Ishikawa (cell line): ENCODE measurements around the gene PTCH2.

ENCODE experiments used
- CEBPB ChIP-seq: IDR thresholded peaks from 2 replicates; pipeline ENCODE4 v1.6.1; 2012
- CREB1 ChIP-seq: IDR thresholded peaks from 2 replicates; pipeline ENCODE4 v1.6.1; 2012; ENCODE audit warnings: low read depth
- EGR1 ChIP-seq: IDR thresholded peaks from 2 replicates; pipeline ENCODE4 v1.6.1; 2012
- EP300 ChIP-seq: IDR thresholded peaks from 2 replicates; pipeline ENCODE4 v1.6.1; 2012; ENCODE audit warnings: borderline replicate concordance
- FOXM1 ChIP-seq: IDR thresholded peaks from 2 replicates; pipeline ENCODE4 v1.6.1; 2012; ENCODE audit warnings: low read depth, borderline replicate concordance
- NFIC ChIP-seq: IDR thresholded peaks from 2 replicates; pipeline ENCODE4 v1.6.1; 2012
- RAD21 ChIP-seq: IDR thresholded peaks from 2 replicates; pipeline ENCODE4 v1.6.1; 2012; ENCODE audit warnings: low read depth
- TAF1 ChIP-seq: IDR thresholded peaks from 2 replicates; pipeline ENCODE4 v1.6.1; 2012; ENCODE audit warnings: low read depth, mild to moderate bottlenecking
- TCF12 ChIP-seq: IDR thresholded peaks from 2 replicates; pipeline ENCODE4 v1.6.1; 2012; ENCODE audit warnings: low read depth
- TEAD4 ChIP-seq: IDR thresholded peaks from 2 replicates; pipeline ENCODE4 v1.6.1; 2012
- YY1 ChIP-seq: IDR thresholded peaks from 2 replicates; pipeline ENCODE4 v1.6.1; 2012; ENCODE audit warnings: low read depth
- ZBTB7A ChIP-seq: IDR thresholded peaks from 2 replicates; pipeline ENCODE4 v1.6.1; 2012; ENCODE audit warnings: low read depth
- TF ChIP-seq, protein P1 (sequence below): IDR thresholded peaks from 2 replicates; pipeline ENCODE4 v1.6.1; 2012
- TF ChIP-seq, protein P2 (sequence below): IDR thresholded peaks from 2 replicates; pipeline ENCODE4 v1.6.1; 2012; ENCODE audit warnings: low read depth, mild to moderate bottlenecking
- TF ChIP-seq, protein P3 (sequence below): IDR thresholded peaks from 2 replicates; pipeline ENCODE4 v1.6.1; 2012

The PTCH2 gene

DNA sequence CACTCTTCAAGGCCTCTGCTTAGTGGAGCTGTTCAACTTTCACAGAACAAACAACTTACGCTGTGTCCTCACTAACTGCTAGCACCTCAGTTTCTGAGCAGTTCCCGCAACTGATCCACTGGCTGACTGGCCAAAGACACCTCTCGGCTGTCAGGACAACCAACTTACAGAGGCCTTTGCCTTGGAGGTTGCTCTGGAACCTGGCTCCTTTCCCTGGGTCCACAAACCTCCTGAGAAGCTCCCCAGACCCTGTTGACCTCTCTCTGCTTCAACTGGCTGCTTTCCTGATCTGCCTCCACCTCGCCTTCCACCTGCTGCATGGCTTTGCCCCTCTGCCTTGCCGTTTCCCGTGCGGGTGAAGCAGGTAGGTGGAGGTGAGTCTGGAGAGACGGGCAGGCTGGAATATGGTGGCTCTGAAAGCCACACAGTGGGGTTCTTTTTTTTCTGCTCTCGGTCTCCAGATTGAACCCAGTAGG is 21.8 kb downstream of the PTCH2 start:
- no peak for TF ChIP-seq TAF1
- TF ChIP-seq EGR1: no peak
- no peak for TF ChIP-seq NFIC
- TF ChIP-seq FOXM1: no peak
- TF ChIP-seq ZBTB7A: no peak
- TF ChIP-seq TEAD4: no peak
- TF ChIP-seq, protein P1, sequence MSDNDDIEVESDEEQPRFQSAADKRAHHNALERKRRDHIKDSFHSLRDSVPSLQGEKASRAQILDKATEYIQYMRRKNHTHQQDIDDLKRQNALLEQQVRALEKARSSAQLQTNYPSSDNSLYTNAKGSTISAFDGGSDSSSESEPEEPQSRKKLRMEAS: no peak
- TF ChIP-seq RAD21: no peak
- TF ChIP-seq CEBPB: no peak
- TF ChIP-seq, protein P2, sequence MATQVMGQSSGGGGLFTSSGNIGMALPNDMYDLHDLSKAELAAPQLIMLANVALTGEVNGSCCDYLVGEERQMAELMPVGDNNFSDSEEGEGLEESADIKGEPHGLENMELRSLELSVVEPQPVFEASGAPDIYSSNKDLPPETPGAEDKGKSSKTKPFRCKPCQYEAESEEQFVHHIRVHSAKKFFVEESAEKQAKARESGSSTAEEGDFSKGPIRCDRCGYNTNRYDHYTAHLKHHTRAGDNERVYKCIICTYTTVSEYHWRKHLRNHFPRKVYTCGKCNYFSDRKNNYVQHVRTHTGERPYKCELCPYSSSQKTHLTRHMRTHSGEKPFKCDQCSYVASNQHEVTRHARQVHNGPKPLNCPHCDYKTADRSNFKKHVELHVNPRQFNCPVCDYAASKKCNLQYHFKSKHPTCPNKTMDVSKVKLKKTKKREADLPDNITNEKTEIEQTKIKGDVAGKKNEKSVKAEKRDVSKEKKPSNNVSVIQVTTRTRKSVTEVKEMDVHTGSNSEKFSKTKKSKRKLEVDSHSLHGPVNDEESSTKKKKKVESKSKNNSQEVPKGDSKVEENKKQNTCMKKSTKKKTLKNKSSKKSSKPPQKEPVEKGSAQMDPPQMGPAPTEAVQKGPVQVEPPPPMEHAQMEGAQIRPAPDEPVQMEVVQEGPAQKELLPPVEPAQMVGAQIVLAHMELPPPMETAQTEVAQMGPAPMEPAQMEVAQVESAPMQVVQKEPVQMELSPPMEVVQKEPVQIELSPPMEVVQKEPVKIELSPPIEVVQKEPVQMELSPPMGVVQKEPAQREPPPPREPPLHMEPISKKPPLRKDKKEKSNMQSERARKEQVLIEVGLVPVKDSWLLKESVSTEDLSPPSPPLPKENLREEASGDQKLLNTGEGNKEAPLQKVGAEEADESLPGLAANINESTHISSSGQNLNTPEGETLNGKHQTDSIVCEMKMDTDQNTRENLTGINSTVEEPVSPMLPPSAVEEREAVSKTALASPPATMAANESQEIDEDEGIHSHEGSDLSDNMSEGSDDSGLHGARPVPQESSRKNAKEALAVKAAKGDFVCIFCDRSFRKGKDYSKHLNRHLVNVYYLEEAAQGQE: no peak
- TF ChIP-seq CREB1: no peak
- no peak for TF ChIP-seq TCF12
- TF ChIP-seq, protein P3, sequence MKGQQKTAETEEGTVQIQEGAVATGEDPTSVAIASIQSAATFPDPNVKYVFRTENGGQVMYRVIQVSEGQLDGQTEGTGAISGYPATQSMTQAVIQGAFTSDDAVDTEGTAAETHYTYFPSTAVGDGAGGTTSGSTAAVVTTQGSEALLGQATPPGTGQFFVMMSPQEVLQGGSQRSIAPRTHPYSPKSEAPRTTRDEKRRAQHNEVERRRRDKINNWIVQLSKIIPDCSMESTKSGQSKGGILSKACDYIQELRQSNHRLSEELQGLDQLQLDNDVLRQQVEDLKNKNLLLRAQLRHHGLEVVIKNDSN: no peak
- no peak for TF ChIP-seq EP300
- TF ChIP-seq YY1: no peak

DNA sequence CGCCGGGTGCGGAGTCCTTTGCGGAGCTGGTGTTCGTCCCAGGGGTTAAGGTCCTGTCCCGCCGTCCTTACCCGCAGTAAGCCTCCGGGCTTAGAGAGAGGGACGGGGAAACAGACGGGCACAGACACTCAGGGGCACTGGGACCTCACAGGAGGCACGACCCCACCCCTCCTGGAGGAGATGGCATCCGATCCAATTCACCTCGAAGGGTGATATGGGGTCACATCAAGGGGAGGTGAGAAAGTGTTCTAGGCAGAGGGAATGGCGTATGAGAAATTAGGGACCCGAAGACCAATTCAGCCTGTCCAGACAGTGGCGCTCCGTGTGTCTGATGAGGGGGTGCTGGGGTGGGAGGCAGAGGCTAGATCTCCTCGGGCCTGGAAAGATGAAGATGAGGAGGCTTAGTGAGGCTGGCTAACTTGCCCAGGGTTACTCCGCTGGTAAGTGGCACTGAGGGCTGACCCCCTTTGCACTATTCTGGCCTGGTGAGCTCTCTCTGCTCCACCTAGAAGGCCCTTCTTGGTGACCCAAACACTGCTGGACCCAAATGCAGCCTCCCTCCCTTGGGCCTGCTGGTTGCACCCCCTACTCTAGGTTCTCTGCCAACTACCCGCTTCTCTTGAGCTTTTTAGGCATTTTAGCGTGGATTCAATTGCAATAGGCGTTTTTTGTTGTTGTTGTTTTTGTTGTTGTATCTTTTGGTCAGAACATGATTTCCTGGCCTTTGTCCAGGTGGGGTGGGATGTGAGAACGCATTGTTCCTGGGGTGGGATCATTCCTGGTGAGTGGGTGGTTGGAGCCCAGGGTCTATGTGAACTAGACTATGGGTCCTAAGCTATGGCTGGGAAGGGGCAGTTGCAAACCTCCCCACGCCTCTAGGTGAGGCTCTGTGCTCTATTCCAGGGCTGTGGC is 22.5 kb downstream of the PTCH2 start:
- TF ChIP-seq, protein P3: no peak
- TF ChIP-seq TEAD4 (no peak), EP300 (no peak), YY1 (no peak), ZBTB7A (no peak), CREB1 (no peak), TAF1 (no peak), EGR1 (no peak), CEBPB (no peak), TCF12 (no peak), FOXM1 (no peak), RAD21 (no peak), NFIC (no peak)
- TF ChIP-seq, protein P1: no peak
- TF ChIP-seq, protein P2: no peak

DNA sequence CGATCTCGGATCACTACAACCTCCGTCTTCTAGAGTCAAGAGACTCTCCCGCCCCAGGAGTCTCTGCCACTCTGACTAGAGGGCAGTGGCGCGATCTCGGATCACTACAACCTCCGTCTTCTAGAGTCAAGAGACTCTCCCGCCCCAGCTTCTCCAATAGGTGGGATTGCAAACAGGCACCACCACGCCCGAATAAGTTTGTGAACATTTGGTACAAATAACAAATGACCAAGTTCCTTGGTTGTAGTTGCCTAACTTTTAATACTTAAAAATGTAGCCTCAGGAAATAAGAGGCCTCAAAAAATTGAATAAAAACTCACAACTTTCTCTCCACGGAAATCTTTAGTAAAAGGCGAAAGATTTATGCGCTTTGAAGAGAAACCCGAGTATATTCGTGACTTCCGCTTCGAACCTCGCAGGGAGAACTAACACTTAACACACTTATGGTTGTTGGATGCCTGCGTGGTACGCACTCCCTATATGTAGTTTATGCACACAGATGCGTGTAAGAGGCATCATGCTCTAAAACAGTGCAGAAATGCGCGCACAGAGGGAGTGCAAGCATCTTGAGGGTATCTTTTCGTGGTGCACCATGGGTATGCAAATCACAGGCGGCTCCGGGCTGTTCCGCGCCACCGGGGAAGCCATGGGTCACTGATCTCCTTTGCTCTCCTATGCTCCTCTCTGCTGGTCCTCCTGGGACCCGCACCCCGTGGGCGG is 23.3 kb downstream of the PTCH2 start:
- TF ChIP-seq CEBPB (peak; percentile 43; the same call in 1 of the 2 replicates), YY1 (peak; percentile 54; the same call in 1 of the 2 replicates), RAD21 (no peak), TAF1 (peak; percentile 40; the same call in 1 of the 2 replicates), NFIC (peak; percentile 51; the same call in 1 of the 2 replicates), FOXM1 (peak; percentile 56; the same call in 1 of the 2 replicates), TEAD4 (peak; percentile 78), TCF12 (peak; percentile 72; the same call in 1 of the 2 replicates), CREB1 (no peak), EP300 (peak; percentile 38), ZBTB7A (0 out of 2 replicates have a peak, but pooled peaks have one; percentile 10)
- TF ChIP-seq, protein P1: no peak; the same call in none of the 2 replicates
- TF ChIP-seq, protein P3: 0 out of 2 replicates have a peak, but pooled peaks have one; percentile 3

DNA sequence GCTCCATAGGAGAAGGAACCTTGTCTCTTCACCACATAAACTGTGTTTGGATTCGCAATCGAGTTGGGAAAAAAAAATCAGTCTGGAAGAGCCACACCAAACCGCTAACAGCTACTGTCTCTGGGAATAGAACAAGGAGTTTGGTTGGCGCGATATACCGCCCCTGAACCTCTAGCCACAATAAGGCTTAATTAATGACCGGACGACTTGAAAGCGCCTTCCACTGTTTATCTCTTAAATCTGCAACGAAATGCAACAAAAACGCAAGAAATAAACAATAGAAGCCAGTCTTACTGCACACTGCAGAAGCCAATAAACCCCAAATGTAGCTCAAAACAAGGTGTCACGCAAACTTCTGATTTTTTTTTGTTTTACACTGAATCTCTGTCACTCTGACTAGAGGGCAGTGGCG is 23.9 kb downstream of the PTCH2 start:
- no peak for TF ChIP-seq TCF12
- no peak for TF ChIP-seq EGR1
- no peak; the same call in 1 of the 2 replicates for TF ChIP-seq EP300
- no peak for TF ChIP-seq TAF1
- TF ChIP-seq, protein P1: no peak
- no peak for TF ChIP-seq YY1
- no peak for TF ChIP-seq CREB1
- TF ChIP-seq RAD21: no peak; the same call in 1 of the 2 replicates
- no peak for TF ChIP-seq ZBTB7A
- no peak for TF ChIP-seq NFIC
- no peak for TF ChIP-seq CEBPB
- no peak for TF ChIP-seq FOXM1
- TF ChIP-seq, protein P2: no peak
- TF ChIP-seq, protein P3: no peak
- TF ChIP-seq TEAD4: no peak
